PC-3 (cell line): Measurements from ENCODE around the gene FOXP1. TPM values are rescaled to one million over a fixed set of nuclear protein-coding genes. Genes with fewer than 3 reads are reported as not detected.

Experiments used
- ATAC-seq: fragments of 200-7000 bp; cut with Tn5 transposase; 2 replicates; pipeline ENCODE4 v1.9.1; 2020; ENCODE audit warnings: mild to moderate bottlenecking, moderate library complexity
- BruUV-seq: library from RNA; stranded (reverse); fragments of 400-500 nt; replicated peaks from 2 replicates; lab custom pipeline; 2021; lab: Mats Ljungman, UMichigan
- CTCF ChIA-PET: fragments of 300-600 bp; sonication (Branson Sonifier 250); formaldehyde crosslinking; loops from one replicate; lab custom pipeline; 2022; ENCODE audit warnings: antibody characterized with exemption; lab: Charles Lee
- POLR2A ChIA-PET: fragments of 300-600 bp; sonication (Branson Sonifier 250); formaldehyde crosslinking; loops from one replicate; lab custom pipeline; 2022; ENCODE audit warnings: antibody characterized with exemption; ENCODE audit not compliant: unreplicated experiment; lab: Charles Lee
- DNase-seq: peaks from one replicate; pipeline ENCODE4 v3.0.0-alpha.2; 2015
- H2AFZ ChIP-seq: fragments of 300-600 bp; sonication (generic); 2 replicates; pipeline ENCODE4 v1.6.0; 2016; ENCODE audit warnings: antibody characterized with exemption, low read length
- H3F3A ChIP-seq: fragments of 300-600 bp; sonication (generic); one replicate; pipeline ENCODE4 v1.6.0; 2017; ENCODE audit warnings: antibody characterized with exemption, low read length, control low read depth, mild to moderate bottlenecking; ENCODE audit not compliant: unreplicated experiment
- H3K27ac ChIP-seq: fragments of 300-600 bp; sonication (generic); 2 replicates; pipeline ENCODE4 v1.5.1; 2016; ENCODE audit warnings: mild to moderate bottlenecking, low read length
- H3K27me3 ChIP-seq: fragments of 300-600 bp; sonication (generic); 2 replicates; pipeline ENCODE4 v1.6.1; 2016; ENCODE audit warnings: low read length, mixed read lengths
- H3K36me3 ChIP-seq: fragments of 300-600 bp; sonication (generic); 2 replicates; pipeline ENCODE4 v1.6.1; 2016; ENCODE audit warnings: low read depth, mixed run types, low read length, mixed read lengths
- H3K4me1 ChIP-seq: fragments of 300-600 bp; sonication (generic); 2 replicates; pipeline ENCODE4 v1.5.1; 2016; ENCODE audit warnings: low read length; ENCODE audit not compliant: insufficient read depth
- H3K4me2 ChIP-seq: fragments of 300-600 bp; sonication (generic); 2 replicates; pipeline ENCODE4 v1.6.0; 2016; ENCODE audit warnings: low read length
- H3K4me3 ChIP-seq: fragments of 300-600 bp; sonication (generic); 2 replicates; pipeline ENCODE4 v1.5.1; 2016; ENCODE audit warnings: mild to moderate bottlenecking, low read length, mixed read lengths
- H3K79me2 ChIP-seq: fragments of 300-600 bp; sonication (generic); 2 replicates; pipeline ENCODE4 v1.6.1; 2017; ENCODE audit warnings: low read length, mixed read lengths
- H3K9ac ChIP-seq: fragments of 300-600 bp; sonication (generic); 2 replicates; pipeline ENCODE4 v1.6.0; 2016; ENCODE audit warnings: mild to moderate bottlenecking, low read length
- H3K9me2 ChIP-seq: fragments of 300-600 bp; sonication (generic); replicated peaks from 2 replicates; pipeline ENCODE4 v1.6.1; 2016; ENCODE audit warnings: mixed run types, low read length, mixed read lengths
- H3K9me3 ChIP-seq: fragments of 300-600 bp; sonication (generic); 2 replicates; pipeline ENCODE4 v1.6.1; 2016; ENCODE audit warnings: low read length, mixed read lengths
- H4K20me1 ChIP-seq: fragments of 300-600 bp; sonication (generic); 2 replicates; pipeline ENCODE4 v1.6.1; 2016; ENCODE audit warnings: low read length, mixed read lengths
- EZH2 ChIP-seq: fragments of 300-600 bp; sonication (generic); IDR thresholded peaks from one replicate; pipeline ENCODE4 v1.6.1; 2017; ENCODE audit warnings: antibody characterized with exemption, mild to moderate bottlenecking, low read length; ENCODE audit not compliant: unreplicated experiment
- EZH2phosphoT487 ChIP-seq: fragments of 300-600 bp; sonication (generic); IDR thresholded peaks from 2 replicates; pipeline ENCODE4 v1.6.1; 2018; ENCODE audit warnings: mild to moderate bottlenecking, antibody characterized with exemption, low read length, borderline replicate concordance
- intact Hi-C: fragments of 100-400 bp; cut with micrococcal nuclease; formaldehyde crosslinking; loops from 2 replicates; pipeline ENCODE4 v1.9.0; 2023
- total RNA-seq: library from RNA; depleted of rRNA; stranded (reverse); fragments of >200 nt; gene quantifications from 2 replicates; pipeline ENCODE4 v1.2.3, GENCODE V29; 2014
- TF ChIP-seq, protein P1 (sequence below): fragments of 300-600 bp; sonication (generic); conservative IDR thresholded peaks from 2 replicates; pipeline ENCODE4 v1.5.1; 2017; ENCODE audit warnings: antibody characterized with exemption, low read depth, mild to moderate bottlenecking, low read length

FOXP1 gene
- total RNA-seq, 1 experiment from 2014 or later = 35.3 TPM

- Histone ChIP-seq H3K36me3 (no peaks in the 10 kb centered on the region), H3F3A (no peaks in the 10 kb centered on the region), H3K9me2 (no peaks in the 10 kb centered on the region), H3K79me2 (no peaks in the 10 kb centered on the region), H3K4me2 (peak overlapping the region; percentile 82), H2AFZ (peak overlapping the region; percentile 82), H3K4me1 (peaks cover 32% of the 10 kb centered on the region), H3K27me3 (no peaks in the 10 kb centered on the region), H3K9ac (peak overlapping the region; percentile 55), H3K9me3 (no peaks in the 10 kb centered on the region), H3K27ac (peak overlapping the region; percentile 8), H3K4me3 (peak overlapping the region; percentile 71), H4K20me1 (no peaks in the 10 kb centered on the region)
- ChIA-PET POLR2A (interaction anchor here (0.6 kb wide), 2 partner anchors 66 to 73 kb away, joined by 3 to 10 read pairs; no protein-coding TSS in a partner anchor), CTCF (interaction anchor here (0.5 to 1.1 kb wide), 2 partner anchors 124 to 197 kb away, joined by 3 read pairs; no protein-coding TSS in a partner anchor)
- DNase-seq (peak; percentile 76), ATAC-seq (peak; percentile 79)
- intact Hi-C loops = loop anchor here (1.0 to 5.0 kb wide), 3 partner anchors 28 to 452 kb away; partner anchors contain the start of gene FOXP1
- BruUV-seq = no TSS peak
- TF ChIP-seq EZH2 = no peak
- TF ChIP-seq EZH2phosphoT487 = no peak
- TF ChIP-seq, protein P1, sequence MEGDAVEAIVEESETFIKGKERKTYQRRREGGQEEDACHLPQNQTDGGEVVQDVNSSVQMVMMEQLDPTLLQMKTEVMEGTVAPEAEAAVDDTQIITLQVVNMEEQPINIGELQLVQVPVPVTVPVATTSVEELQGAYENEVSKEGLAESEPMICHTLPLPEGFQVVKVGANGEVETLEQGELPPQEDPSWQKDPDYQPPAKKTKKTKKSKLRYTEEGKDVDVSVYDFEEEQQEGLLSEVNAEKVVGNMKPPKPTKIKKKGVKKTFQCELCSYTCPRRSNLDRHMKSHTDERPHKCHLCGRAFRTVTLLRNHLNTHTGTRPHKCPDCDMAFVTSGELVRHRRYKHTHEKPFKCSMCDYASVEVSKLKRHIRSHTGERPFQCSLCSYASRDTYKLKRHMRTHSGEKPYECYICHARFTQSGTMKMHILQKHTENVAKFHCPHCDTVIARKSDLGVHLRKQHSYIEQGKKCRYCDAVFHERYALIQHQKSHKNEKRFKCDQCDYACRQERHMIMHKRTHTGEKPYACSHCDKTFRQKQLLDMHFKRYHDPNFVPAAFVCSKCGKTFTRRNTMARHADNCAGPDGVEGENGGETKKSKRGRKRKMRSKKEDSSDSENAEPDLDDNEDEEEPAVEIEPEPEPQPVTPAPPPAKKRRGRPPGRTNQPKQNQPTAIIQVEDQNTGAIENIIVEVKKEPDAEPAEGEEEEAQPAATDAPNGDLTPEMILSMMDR = no peak
These were observed 452.8 kb downstream of the FOXP1 start for GRCh38 chr3:71130471-71131374.

- H3K4me2 ChIP-seq = peak overlapping the region; percentile 82
- H3K27ac ChIP-seq = peak overlapping the region; percentile 8
- TF ChIP-seq EZH2phosphoT487 = no peak
- TF ChIP-seq, protein P1 = no peak
- TF ChIP-seq EZH2 = no peak
- ATAC-seq (peak; percentile 33), DNase-seq (peak; percentile 49)
- no peaks in the 10 kb centered on the region for H4K20me1 ChIP-seq
- no peaks in the 10 kb centered on the region for H3K27me3 ChIP-seq
- H3K36me3 ChIP-seq = no peaks in the 10 kb centered on the region
- TSS peak; percentile 59 for BruUV-seq
- peaks cover 32% of the 10 kb centered on the region for H3K4me1 ChIP-seq
- POLR2A ChIA-PET = no interaction called here
- H3K79me2 ChIP-seq = no peaks in the 10 kb centered on the region
- peak overlapping the region; percentile 55 for H3K9ac ChIP-seq
- peak overlapping the region; percentile 82 for H2AFZ ChIP-seq
- intact Hi-C loops = loop anchor here (1.0 to 5.0 kb wide), 3 partner anchors 28 to 452 kb away; partner anchors contain the start of gene FOXP1
- no peaks in the 10 kb centered on the region for H3K9me3 ChIP-seq
- H3K4me3 ChIP-seq = peak overlapping the region; percentile 71
- no peaks in the 10 kb centered on the region for H3F3A ChIP-seq
- CTCF ChIA-PET = no interaction called here
- no peaks in the 10 kb centered on the region for H3K9me2 ChIP-seq
These were observed 453.7 kb downstream of the FOXP1 start for GRCh38 chr3:71129611-71130431.
